Endothelial cell (in vitro differentiated cells): ENCODE measurements around the gene THSD7A. TPM values are rescaled to one million over a fixed set of nuclear protein-coding genes. Genes with fewer than 3 reads are reported as not detected.

ENCODE experiments used
- DNase-seq: peaks from one replicate; pipeline ENCODE4 v3.0.0; 2021; ENCODE audit warnings: low spot score
- H3K27ac Mint-ChIP-seq: one replicate; pipeline ENCODE4 v1.8.0; 2021; ENCODE audit warnings: mixed read lengths, inconsistent platforms; ENCODE audit not compliant: unreplicated experiment
- H3K27me3 Mint-ChIP-seq: one replicate; pipeline ENCODE4 v1.8.0; 2021; ENCODE audit warnings: mild to moderate bottlenecking, moderate library complexity, mixed read lengths, inconsistent platforms; ENCODE audit not compliant: unreplicated experiment
- H3K36me3 Mint-ChIP-seq: one replicate; pipeline ENCODE4 v1.8.0; 2021; ENCODE audit warnings: mild to moderate bottlenecking, low read depth, mixed read lengths, inconsistent platforms; ENCODE audit not compliant: unreplicated experiment
- H3K4me1 Mint-ChIP-seq: one replicate; pipeline ENCODE4 v1.8.0; 2021; ENCODE audit warnings: mild to moderate bottlenecking, mixed read lengths, inconsistent platforms; ENCODE audit not compliant: unreplicated experiment
- H3K4me3 Mint-ChIP-seq: one replicate; pipeline ENCODE4 v1.8.0; 2021; ENCODE audit warnings: mild to moderate bottlenecking, mixed read lengths, inconsistent platforms; ENCODE audit not compliant: unreplicated experiment
- H3K9me3 Mint-ChIP-seq: one replicate; pipeline ENCODE4 v1.8.0; 2021; ENCODE audit warnings: mixed read lengths, inconsistent platforms; ENCODE audit not compliant: unreplicated experiment
- CTCF ChIP-seq: fragments of 200-600 bp; sonication (generic); IDR thresholded peaks from one replicate; pipeline ENCODE4 v1.5.0; 2021; ENCODE audit warnings: antibody characterized with exemption; ENCODE audit not compliant: unreplicated experiment
- total RNA-seq: library from RNA; stranded (reverse); fragmentation: NEBNext Ultra II Directional; extraction: Animal tissue kit (Norgen Biotek cat#: 25700); gene quantifications from one replicate; pipeline ENCODE4 v1.2.1, GENCODE V29; 2021; ENCODE audit not compliant: unreplicated experiment

THSD7A gene
- total RNA-seq, 1 donor from 2014 or later: 28.7 TPM

- no peaks in the 10 kb centered on the region for H3K4me1 Mint-ChIP-seq
- H3K27ac Mint-ChIP-seq: no peak overlapping the region
- peaks cover 35% of the 10 kb centered on the region for H3K36me3 Mint-ChIP-seq
- peaks cover 19% of the 10 kb centered on the region for H3K9me3 Mint-ChIP-seq
- TF ChIP-seq CTCF: no peak
- H3K27me3 Mint-ChIP-seq: peaks cover 1% of the 10 kb centered on the region
- no peak overlapping the region for H3K4me3 Mint-ChIP-seq
- DNase-seq: no peak
These were observed 408.0 kb downstream of the THSD7A start for GRCh38 chr7:11424006-11424405.

GRCh38 chr7:11420049-11420448 is 411.9 kb downstream of the THSD7A start:
- Mint-ChIP-seq H3K4me3 (peak overlapping the region; percentile 30), H3K27me3 (peaks cover 1% of the 10 kb centered on the region), H3K4me1 (no peaks in the 10 kb centered on the region), H3K36me3 (peaks cover 38% of the 10 kb centered on the region), H3K27ac (no peak overlapping the region), H3K9me3 (peaks cover 19% of the 10 kb centered on the region)
- DNase-seq: no peak
- no peak for TF ChIP-seq CTCF

GRCh38 chr7:11416641-11417458 is 415.1 kb downstream of the THSD7A start:
- H3K9me3 Mint-ChIP-seq: peaks cover 19% of the 10 kb centered on the region
- no peak for DNase-seq
- no peaks in the 10 kb centered on the region for H3K27me3 Mint-ChIP-seq

GRCh38 chr7:11415101-11415500 is 416.9 kb downstream of the THSD7A start:
- Mint-ChIP-seq H3K9me3 (peaks cover 9% of the 10 kb centered on the region), H3K27ac (no peak overlapping the region), H3K36me3 (peaks cover 14% of the 10 kb centered on the region), H3K4me3 (no peak overlapping the region), H3K27me3 (no peaks in the 10 kb centered on the region), H3K4me1 (no peaks in the 10 kb centered on the region)
- TF ChIP-seq CTCF: no peak
- DNase-seq: no peak

More at GRCh38 chr7:11416641-11417458, 415.1 kb downstream of the THSD7A start:
- Mint-ChIP-seq H3K4me3 (no peak overlapping the region), H3K36me3 (peaks cover 28% of the 10 kb centered on the region), H3K27ac (no peak overlapping the region), H3K4me1 (no peaks in the 10 kb centered on the region)
- TF ChIP-seq CTCF: no peak

GRCh38 chr7:11413901-11414300 is 418.1 kb downstream of the THSD7A start:
- Mint-ChIP-seq H3K27me3 (no peaks in the 10 kb centered on the region), H3K4me3 (no peak overlapping the region), H3K4me1 (no peaks in the 10 kb centered on the region), H3K27ac (no peak overlapping the region), H3K9me3 (no peaks in the 10 kb centered on the region), H3K36me3 (peaks cover 2% of the 10 kb centered on the region)
- TF ChIP-seq CTCF: no peak
- DNase-seq: no peak
